C4-2B (cell line): ENCODE measurements around the gene IWS1.

Experiments
- CTCF ChIP-seq: fragments of 450-650 bp; conservative IDR thresholded peaks from 2 replicates; pipeline ENCODE4 v1.5.1; 2017; ENCODE audit warnings: mild to moderate bottlenecking
- ZFX ChIP-seq: fragments of 450-650 bp; IDR thresholded peaks from 2 replicates; pipeline ENCODE4 v1.6.1; 2017

DNA sequence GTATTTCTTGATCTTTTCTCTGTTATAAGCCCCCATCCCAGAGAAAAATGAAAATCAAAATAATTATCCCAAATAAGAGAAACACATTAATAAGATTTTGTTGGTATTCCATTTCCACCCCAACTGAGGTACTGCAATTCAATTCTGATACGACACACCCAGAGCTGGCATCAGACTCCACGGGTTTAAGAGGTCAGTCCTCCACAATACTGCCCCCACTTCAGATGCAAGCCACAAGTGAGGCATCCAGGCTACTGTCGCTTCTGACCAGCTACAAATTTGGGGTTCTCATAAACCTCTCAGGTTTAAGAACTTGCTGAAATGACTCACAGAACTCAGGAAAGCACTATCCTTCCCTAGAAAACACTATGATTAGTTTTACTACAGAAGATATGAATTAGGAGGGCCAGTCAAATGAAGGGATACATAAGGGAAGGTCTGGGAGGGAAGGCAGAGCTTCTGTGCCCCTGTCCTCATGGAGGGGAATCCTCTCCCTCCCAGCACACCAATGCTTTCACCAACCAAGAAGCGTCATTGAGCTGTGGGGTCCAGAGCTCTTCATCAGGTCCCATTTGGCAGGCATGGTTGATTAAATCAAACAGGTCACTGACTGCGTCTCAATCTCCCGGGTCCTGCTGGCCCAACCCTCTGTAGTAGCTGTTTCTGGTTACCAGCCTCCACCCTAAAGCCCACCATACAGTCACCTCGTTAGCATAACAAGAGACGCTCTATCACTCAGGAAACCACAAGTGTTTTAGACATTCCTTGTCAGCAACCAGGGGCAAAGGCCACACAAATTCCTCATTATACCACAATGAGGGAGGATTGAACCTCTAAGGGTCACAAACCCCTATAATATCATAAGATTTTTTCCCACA lies 46.2 kb downstream of the IWS1 start:
- TF ChIP-seq CTCF (no peak), ZFX (no peak)
